ENCODE measurements around the gene GRIK5.

Gene GRIK5

GRCh38 chr19:42090672-42091071 lies 20.7 kb upstream of the GRIK5 start:
- DNase-seq (ENCODE audit: low read depth): no peak
- H3K4me3 ChIP-seq (ENCODE audit: low read depth, low read length): no peak overlapping the region
- TF ChIP-seq, protein P1, sequence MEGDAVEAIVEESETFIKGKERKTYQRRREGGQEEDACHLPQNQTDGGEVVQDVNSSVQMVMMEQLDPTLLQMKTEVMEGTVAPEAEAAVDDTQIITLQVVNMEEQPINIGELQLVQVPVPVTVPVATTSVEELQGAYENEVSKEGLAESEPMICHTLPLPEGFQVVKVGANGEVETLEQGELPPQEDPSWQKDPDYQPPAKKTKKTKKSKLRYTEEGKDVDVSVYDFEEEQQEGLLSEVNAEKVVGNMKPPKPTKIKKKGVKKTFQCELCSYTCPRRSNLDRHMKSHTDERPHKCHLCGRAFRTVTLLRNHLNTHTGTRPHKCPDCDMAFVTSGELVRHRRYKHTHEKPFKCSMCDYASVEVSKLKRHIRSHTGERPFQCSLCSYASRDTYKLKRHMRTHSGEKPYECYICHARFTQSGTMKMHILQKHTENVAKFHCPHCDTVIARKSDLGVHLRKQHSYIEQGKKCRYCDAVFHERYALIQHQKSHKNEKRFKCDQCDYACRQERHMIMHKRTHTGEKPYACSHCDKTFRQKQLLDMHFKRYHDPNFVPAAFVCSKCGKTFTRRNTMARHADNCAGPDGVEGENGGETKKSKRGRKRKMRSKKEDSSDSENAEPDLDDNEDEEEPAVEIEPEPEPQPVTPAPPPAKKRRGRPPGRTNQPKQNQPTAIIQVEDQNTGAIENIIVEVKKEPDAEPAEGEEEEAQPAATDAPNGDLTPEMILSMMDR (conservative IDR thresholded peaks at IDR 0.05; ENCODE audit: low read depth, low read length): no peak

DNA sequence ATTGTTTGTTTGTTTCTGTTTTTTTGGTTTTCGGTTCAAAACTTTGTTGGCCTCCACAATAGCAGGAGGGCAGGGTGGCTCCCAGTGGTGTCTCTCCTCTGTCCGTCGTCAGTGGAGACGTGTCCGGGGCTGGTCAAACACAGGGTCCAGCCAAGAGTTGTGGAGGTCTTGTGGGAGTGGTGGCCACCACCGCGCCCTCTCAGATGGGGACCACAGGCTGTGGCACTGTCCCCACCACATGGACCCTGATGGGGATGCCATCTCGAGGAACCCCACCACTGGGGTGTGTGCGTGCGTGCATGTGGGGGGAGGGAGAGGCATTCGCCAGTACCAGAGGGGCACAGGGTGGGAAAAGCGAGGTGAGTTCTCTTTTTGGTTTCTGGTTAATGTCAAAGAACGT lies 19.8 kb upstream of the GRIK5 start:
- DNase-seq (ENCODE audit: low read depth): no peak
- TF ChIP-seq, protein P1 (conservative IDR thresholded peaks at IDR 0.05; ENCODE audit: low read depth, low read length): no peak
- H3K4me3 ChIP-seq (ENCODE audit: low read depth, low read length): no peak overlapping the region

- DNase-seq (ENCODE audit: low read depth): no peak
- no peak overlapping the region for H3K4me3 ChIP-seq (ENCODE audit: low read depth, low read length)
- TF ChIP-seq, protein P1 (conservative IDR thresholded peaks at IDR 0.05; ENCODE audit: low read depth, low read length): no peak
These were observed 19.3 kb upstream of the GRIK5 start for GRCh38 chr19:42089191-42089750.

- no peak overlapping the region for H3K4me3 ChIP-seq (ENCODE audit: low read depth, low read length)
- DNase-seq (ENCODE audit: low read depth): peak; percentile 85
- TF ChIP-seq, protein P1 (conservative IDR thresholded peaks at IDR 0.05; ENCODE audit: low read depth, low read length): no peak
These were observed 18.6 kb upstream of the GRIK5 start for GRCh38 chr19:42088471-42089190.

DNA sequence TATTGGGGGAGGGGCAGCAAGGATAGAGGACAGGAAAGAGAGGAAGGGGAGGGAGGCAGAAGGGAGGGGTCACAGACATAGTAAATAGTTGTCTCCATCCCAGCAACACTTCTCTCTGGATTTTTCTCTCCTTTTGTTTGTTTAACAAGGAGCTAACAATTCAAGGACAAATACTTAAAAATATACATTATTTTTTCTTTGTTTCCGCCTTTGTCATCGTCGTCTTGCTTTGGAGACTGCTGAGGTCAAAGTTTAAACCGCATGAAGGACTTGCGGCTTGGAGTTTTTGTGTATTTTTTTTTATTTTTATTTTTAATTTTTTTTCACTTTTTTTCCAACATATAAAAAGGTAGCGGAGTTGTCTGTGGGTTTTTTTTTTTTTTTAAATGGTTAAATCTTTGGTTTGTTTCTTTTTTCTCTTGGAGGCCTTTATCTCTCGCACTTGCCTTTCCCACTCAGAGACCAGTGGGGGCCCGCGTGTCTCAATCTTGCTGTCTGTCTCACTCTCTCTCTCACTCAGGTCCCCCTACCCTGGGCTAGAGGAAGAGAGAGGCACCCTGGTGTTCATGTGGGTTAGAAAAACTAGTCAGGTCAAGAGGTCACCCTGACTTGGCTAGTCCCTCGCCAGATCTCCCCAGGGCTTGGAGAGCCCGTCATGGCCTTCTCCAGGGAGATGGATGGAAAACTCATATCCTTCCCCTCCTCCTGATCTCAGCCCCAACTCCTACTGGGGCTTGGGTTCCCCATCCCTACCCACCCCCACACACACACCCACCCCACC lies 17.0 kb upstream of the GRIK5 start:
- TF ChIP-seq, protein P1 (conservative IDR thresholded peaks at IDR 0.05; ENCODE audit: low read depth, low read length): no peak
- peak; percentile 94 for DNase-seq (ENCODE audit: low read depth)
- no peak overlapping the region for H3K4me3 ChIP-seq (ENCODE audit: low read depth, low read length)

GRCh38 chr19:42086188-42086736 lies 16.3 kb upstream of the GRIK5 start:
- no peak for DNase-seq (ENCODE audit: low read depth)
- no peak overlapping the region for H3K4me3 ChIP-seq (ENCODE audit: low read depth, low read length)
- TF ChIP-seq, protein P1 (conservative IDR thresholded peaks at IDR 0.05; ENCODE audit: low read depth, low read length): no peak

Data from choroid plexus epithelial cell (primary cell).